ENCODE data around the gene CMIP.

DNA sequence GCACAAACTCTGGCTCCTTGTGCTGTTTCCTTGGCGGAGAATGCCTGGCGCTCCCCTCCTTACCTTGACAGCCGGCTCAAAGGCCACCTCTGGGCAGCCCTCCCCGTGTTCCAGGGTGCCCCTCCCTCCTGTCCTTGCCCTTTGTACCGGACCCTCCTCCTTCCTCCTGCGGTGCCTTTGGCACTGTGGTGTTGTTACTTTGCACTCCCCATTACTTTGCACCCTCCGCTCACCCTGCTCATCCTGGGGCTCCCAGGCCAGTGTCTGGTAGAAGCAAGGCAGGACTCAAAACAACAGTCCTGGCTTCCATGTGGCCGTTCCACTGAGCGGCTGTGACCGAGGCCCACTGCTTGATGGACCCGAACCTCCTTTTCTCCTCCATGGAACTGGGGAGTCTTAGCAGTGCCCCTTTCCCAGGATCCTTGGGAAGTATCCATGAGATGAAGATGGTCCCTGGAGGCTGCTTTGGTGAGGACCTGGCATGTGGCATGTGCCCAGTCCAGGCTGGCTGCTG is 147.8 kb downstream of the CMIP start:
- TF ChIP-seq, protein P1, sequence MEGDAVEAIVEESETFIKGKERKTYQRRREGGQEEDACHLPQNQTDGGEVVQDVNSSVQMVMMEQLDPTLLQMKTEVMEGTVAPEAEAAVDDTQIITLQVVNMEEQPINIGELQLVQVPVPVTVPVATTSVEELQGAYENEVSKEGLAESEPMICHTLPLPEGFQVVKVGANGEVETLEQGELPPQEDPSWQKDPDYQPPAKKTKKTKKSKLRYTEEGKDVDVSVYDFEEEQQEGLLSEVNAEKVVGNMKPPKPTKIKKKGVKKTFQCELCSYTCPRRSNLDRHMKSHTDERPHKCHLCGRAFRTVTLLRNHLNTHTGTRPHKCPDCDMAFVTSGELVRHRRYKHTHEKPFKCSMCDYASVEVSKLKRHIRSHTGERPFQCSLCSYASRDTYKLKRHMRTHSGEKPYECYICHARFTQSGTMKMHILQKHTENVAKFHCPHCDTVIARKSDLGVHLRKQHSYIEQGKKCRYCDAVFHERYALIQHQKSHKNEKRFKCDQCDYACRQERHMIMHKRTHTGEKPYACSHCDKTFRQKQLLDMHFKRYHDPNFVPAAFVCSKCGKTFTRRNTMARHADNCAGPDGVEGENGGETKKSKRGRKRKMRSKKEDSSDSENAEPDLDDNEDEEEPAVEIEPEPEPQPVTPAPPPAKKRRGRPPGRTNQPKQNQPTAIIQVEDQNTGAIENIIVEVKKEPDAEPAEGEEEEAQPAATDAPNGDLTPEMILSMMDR (IDR thresholded peaks at IDR 0.05), result no peak
- TF ChIP-seq POLR2A (IDR thresholded peaks at IDR 0.05) (no peak), POLR2AphosphoS5 (IDR thresholded peaks at IDR 0.05) (no peak)
